AG10803 (cell line): ENCODE measurements around the gene COL23A1.

Experiments
- DNase-seq: peaks from one replicate; pipeline ENCODE4 v3.0.0; 2010; ENCODE audit warnings: low read depth
- H3K4me3 ChIP-seq: 2 replicates; pipeline ENCODE4 v1.5.1; 2011; ENCODE audit warnings: mild to moderate bottlenecking, low read length, control low read depth
- TF ChIP-seq, protein P1 (sequence below): conservative IDR thresholded peaks from 2 replicates; pipeline ENCODE4 v1.5.1; 2011; ENCODE audit warnings: mild to moderate bottlenecking, low read length, control low read depth, inconsistent platforms

COL23A1 gene

DNA sequence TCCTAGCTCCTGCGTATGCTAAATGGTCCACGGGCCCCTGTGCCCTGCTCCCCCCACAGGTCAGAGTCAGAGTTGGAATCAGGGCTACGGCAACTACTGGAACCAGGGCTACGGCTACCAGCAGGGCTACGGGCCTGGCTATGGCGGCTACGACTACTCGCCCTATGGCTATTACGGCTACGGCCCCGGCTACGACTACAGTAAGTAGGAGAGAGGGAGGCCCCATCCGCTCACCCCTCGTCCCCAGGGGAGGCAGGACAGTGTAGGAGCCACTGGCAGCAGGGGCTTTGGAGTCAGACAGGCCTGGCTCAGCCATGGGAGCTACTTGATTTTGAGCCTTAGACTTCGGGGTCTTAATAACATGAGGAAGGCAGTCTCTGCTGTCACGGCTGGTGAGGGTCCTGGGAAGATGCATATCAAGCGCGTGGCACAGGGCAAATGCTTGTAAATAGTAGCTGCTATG, 380.1 kb downstream of the COL23A1 start:
- TF ChIP-seq, protein P1, sequence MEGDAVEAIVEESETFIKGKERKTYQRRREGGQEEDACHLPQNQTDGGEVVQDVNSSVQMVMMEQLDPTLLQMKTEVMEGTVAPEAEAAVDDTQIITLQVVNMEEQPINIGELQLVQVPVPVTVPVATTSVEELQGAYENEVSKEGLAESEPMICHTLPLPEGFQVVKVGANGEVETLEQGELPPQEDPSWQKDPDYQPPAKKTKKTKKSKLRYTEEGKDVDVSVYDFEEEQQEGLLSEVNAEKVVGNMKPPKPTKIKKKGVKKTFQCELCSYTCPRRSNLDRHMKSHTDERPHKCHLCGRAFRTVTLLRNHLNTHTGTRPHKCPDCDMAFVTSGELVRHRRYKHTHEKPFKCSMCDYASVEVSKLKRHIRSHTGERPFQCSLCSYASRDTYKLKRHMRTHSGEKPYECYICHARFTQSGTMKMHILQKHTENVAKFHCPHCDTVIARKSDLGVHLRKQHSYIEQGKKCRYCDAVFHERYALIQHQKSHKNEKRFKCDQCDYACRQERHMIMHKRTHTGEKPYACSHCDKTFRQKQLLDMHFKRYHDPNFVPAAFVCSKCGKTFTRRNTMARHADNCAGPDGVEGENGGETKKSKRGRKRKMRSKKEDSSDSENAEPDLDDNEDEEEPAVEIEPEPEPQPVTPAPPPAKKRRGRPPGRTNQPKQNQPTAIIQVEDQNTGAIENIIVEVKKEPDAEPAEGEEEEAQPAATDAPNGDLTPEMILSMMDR, result no peak
- no peak overlapping the region for H3K4me3 ChIP-seq
- DNase-seq, result no peak

DNA sequence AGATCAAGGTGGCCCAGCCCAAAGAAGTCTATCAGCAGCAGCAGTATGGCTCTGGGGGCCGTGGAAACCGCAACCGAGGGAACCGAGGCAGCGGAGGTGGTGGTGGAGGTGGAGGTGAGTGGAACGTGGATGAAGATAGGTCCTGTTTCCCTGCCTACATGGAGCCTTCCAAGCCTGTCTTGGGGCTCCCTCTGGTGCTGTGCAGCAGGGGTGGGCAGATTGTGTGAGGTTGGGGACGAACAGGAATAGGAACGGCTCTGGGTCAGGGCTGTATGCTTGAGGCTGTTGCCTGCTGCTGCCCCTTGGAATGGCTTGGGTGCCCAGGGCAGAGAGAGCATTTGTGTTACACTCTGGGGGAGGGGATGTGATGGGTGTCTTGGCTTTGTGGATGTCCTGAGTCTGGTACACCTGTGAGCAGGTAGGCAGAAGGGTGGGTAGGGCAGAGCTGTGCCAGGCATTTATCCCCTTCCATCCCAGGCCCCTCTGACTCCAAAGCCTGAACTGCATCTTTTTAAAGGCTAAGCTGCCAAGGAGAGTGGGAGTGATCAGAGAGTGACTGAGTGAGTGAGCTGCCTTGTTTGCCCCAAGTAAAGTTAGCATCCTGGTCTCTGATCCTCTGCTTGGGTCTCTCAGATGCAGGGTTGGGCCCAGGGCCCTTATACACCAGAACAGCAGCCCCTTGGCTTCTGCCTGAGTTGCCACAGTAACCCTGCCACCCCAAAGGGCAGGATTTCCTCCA, 380.7 kb downstream of the COL23A1 start:
- DNase-seq, result no peak
- TF ChIP-seq, protein P1, result no peak
- no peak overlapping the region for H3K4me3 ChIP-seq

DNA sequence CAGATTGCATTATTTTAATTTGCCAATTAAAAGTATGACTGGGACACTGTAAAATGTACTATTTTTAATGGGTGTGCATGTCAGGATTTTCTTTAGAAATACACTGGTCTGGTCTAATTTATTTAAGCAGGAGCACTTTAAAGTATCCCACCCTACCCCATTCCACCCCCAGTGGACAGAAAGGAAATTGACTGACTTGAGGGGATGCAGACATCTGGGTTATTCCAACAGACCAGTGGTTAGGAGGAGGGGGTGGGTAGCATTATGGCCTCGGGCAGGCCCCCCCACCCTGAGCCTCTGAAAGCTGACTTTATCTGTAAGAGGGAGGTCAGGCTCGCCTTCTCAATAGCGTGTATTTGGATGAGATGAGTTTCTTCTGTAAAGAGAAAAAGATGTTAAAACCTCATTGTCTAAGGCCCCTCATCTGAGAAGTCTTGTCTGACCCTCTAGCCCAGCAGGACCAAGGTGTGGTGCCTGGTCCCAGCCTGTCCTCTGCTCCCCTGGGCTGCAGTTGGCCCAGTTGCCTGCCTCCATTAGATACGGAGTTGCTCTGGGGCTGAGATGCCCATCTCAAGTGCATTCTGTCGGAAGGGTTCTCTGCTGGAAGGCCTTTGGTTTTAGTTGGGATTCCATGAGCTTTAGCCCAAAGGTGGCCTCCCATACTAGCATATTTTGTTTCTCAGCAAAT, 381.5 kb downstream of the COL23A1 start:
- no peak overlapping the region for H3K4me3 ChIP-seq
- no peak for DNase-seq
- TF ChIP-seq, protein P1, result peak; percentile 29

DNA sequence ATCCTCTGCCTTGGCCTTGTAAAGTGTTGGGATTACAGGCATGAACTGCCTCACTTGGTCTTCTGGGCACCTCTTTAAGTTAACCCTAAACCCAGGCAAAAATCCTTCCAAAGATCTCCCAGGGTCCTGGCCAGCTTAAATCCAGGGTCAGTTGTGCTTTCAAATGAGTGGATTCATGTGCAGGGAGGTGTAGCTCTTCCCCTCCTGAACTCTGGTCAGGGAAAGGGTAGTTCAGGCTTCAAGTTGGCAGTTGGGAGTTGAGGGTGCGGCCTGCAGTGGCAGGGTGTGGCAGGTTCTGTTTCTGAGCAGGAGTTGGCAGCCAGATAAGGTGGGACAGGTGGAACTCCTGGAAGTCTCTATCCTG, 382.3 kb downstream of the COL23A1 start:
- no peak for DNase-seq
- TF ChIP-seq, protein P1, result no peak
- no peak overlapping the region for H3K4me3 ChIP-seq

DNA sequence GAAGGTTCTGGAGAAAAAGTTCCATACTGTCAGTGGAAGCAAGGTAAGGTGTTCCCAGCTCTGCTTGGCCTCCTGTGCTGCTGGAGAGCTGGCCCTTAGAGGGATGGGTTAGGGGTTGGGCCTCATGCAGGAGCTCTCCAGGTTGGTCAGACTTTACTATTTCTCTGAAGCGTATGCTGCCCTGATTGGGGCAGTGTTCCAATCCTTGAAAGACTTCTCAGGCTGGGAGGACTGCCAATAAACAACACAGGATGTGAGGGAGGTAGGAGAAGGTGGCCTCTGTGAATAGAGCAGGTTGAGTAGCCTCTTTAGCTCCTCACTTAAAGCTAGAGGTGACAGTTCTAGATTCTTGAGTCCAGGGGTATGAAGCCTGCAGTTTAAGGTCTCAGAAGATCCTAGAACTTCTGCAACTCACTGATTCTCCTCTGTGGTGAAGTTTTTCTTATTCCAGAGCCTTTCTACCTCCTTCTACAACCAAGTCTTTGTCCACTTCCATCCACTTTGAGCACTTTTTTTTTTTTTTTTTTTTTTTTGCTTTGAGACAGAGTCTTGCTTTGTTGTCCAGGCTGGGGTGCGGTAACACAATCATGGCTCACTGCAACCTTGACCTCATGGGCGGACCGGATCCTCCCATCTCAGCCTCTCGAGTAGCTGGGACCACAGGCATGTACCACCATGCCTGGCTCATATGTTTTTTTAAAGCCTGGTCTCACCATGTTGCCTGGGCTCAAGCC, 382.8 kb downstream of the COL23A1 start:
- DNase-seq, result peak; percentile 42
- H3K4me3 ChIP-seq, result no peak overlapping the region; the same call in 1 of the 2 replicates
- TF ChIP-seq, protein P1, result no peak

DNA sequence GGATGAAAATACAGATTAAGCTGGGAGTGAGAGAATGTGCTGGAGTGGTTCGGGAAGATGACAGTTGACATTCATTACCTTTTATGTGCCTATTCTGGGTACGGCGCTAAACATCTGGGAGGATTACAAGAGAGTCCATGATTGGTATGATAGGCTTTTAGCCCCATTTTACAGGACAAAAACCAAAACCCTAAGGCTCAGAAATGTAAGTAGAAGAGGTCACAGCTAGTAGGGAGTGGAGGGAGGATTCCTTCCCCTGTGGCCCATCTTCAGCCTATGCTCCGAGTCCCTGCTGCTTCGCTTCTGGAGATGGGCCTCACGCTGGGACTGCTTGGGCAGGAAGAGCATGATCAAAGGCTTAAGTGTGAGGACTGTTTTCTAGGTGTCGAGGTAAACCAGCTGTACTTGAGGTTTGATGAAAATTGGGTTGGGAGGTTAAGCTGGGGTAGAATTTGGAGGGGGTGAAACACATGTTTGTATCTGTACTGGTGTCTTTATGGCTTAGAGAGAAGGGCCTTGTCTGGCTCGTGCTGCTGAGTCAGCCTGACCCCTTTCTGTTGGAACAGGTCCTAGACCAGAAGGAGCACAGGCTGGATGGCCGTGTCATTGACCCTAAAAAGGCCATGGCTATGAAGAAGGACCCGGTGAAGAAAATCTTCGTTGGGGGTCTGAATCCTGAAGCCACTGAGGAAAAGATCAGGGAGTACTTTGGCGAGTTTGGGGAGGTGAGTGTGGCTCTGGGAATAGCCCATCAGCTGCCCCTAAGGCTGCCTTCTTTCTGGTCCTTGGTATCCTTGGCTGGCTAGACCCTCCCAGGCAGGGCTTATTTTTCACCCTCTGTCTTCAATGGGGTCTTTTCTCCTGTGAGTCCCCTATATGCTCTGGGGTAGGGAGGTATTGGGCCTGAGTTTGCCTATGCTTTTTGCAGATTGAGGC, 383.8 kb downstream of the COL23A1 start:
- DNase-seq, result no peak
- TF ChIP-seq, protein P1, result no peak

More for the DNA sequence above, 383.8 kb downstream of the COL23A1 start:
- H3K4me3 ChIP-seq, result peak overlapping the region; percentile 95
